Urinary bladder (tissue), 4 donors: ENCODE measurements around the gene NAT10. TPM values are rescaled to one million over a fixed set of nuclear protein-coding genes. Genes with fewer than 3 reads are reported as not detected.

ENCODE experiments used
- DNase-seq: peaks from one replicate; pipeline ENCODE4 v3.0.0-alpha.2; 2015; ENCODE audit errors: extremely low spot score
- H3K27ac ChIP-seq: one replicate; pipeline ENCODE4 v1.5.1; 2013; ENCODE audit warnings: low read depth, mild to moderate bottlenecking, moderate library complexity
- H3K36me3 ChIP-seq: one replicate; pipeline ENCODE4 v1.6.1; 2013; ENCODE audit warnings: mild to moderate bottlenecking, moderate library complexity; ENCODE audit not compliant: insufficient read depth
- H3K4me1 ChIP-seq: one replicate; pipeline ENCODE4 v1.6.1; 2013; ENCODE audit warnings: mild to moderate bottlenecking, moderate library complexity; ENCODE audit not compliant: insufficient read depth
- H3K4me3 ChIP-seq: one replicate; pipeline ENCODE4 v1.5.1; 2013; ENCODE audit warnings: low read depth, low read length
- WGBS: extraction: QIAGEN DNeasy Blood & Tissue Kit; methylation state at CpG from one replicate; pipeline ENCODE4 v1.1.7; 2013; 5-methylcytosine and 5-hydroxymethylcytosine counted together
- polyA plus RNA-seq: library from polyadenylated mRNA; stranded (reverse); fragments of 200-250 nt; gene quantifications from one replicate; pipeline ENCODE4 v1.2.3, GENCODE V29; 2013
- total RNA-seq: library from RNA; depleted of rRNA; stranded (reverse); fragments of >200 nt; gene quantifications from one replicate; pipeline ENCODE4 v1.2.3, GENCODE V29; 2014
- donor health status: healthy with polysubstance abuse.
- donor health status: healthy.

NAT10 gene
- total and polyA plus RNA-seq, 2 donors = 15.9 to 26.1 TPM

GRCh38 chr11:34160791-34161190 lies 55.4 kb downstream of the NAT10 start:
- Histone ChIP-seq H3K4me3 (no peak overlapping the region), H3K27ac (no peak overlapping the region), H3K36me3 (no peaks in the 10 kb centered on the region), H3K4me1 (no peaks in the 10 kb centered on the region)
- no peak for DNase-seq
- WGBS = 82% methylated on average over 18 of the region's 18 CpGs

- H3K36me3 ChIP-seq = no peaks in the 10 kb centered on the region
- WGBS = 89% methylated on average over 6 of the region's 6 CpGs
Measured at GRCh38 chr11:34161361-34161760, 55.9 kb downstream of the NAT10 start.

GRCh38 chr11:34161812-34162492 lies 56.5 kb downstream of the NAT10 start:
- H3K36me3 ChIP-seq = no peaks in the 10 kb centered on the region

More at GRCh38 chr11:34161361-34161760, 55.9 kb downstream of the NAT10 start:
- no peak overlapping the region for H3K27ac ChIP-seq
- no peak overlapping the region for H3K4me3 ChIP-seq
- no peaks in the 10 kb centered on the region for H3K4me1 ChIP-seq
- DNase-seq = no peak

GRCh38 chr11:34162493-34162820 lies 57.0 kb downstream of the NAT10 start:
- Histone ChIP-seq H3K4me1 (no peaks in the 10 kb centered on the region), H3K36me3 (no peaks in the 10 kb centered on the region), H3K4me3 (no peak overlapping the region), H3K27ac (no peak overlapping the region)
- no peak for DNase-seq
- WGBS = 90% methylated on average over 17 of the region's 17 CpGs

More at GRCh38 chr11:34161812-34162492, 56.5 kb downstream of the NAT10 start:
- no peak overlapping the region for H3K4me3 ChIP-seq
- WGBS = 82% methylated on average over 18 of the region's 18 CpGs
- H3K4me1 ChIP-seq = no peaks in the 10 kb centered on the region
- no peak for DNase-seq
- no peak overlapping the region for H3K27ac ChIP-seq

- WGBS = 96% methylated on average over 7 of the region's 7 CpGs
- H3K27ac ChIP-seq = no peak overlapping the region
- H3K4me3 ChIP-seq = no peak overlapping the region
- H3K4me1 ChIP-seq = no peaks in the 10 kb centered on the region
- no peaks in the 10 kb centered on the region for H3K36me3 ChIP-seq
- DNase-seq = no peak
Measured at GRCh38 chr11:34162856-34163255, 57.4 kb downstream of the NAT10 start.

- no peak for DNase-seq
- Histone ChIP-seq H3K4me1 (no peaks in the 10 kb centered on the region), H3K36me3 (no peaks in the 10 kb centered on the region), H3K4me3 (no peak overlapping the region), H3K27ac (no peak overlapping the region)
- 92% methylated on average over 13 of the region's 13 CpGs for WGBS
Measured at GRCh38 chr11:34165121-34165520, 59.7 kb downstream of the NAT10 start.

- 74% methylated on average over 12 of the region's 12 CpGs for WGBS
- Histone ChIP-seq H3K4me3 (no peak overlapping the region), H3K36me3 (no peaks in the 10 kb centered on the region), H3K4me1 (no peaks in the 10 kb centered on the region), H3K27ac (no peak overlapping the region)
- no peak for DNase-seq
Measured at GRCh38 chr11:34165786-34166555, 60.5 kb downstream of the NAT10 start.

GRCh38 chr11:34166806-34167740 lies 61.6 kb downstream of the NAT10 start:
- DNase-seq = no peak
- WGBS = 98% methylated on average over 16 of the region's 16 CpGs
- Histone ChIP-seq H3K4me1 (no peaks in the 10 kb centered on the region), H3K36me3 (no peaks in the 10 kb centered on the region), H3K27ac (no peak overlapping the region), H3K4me3 (no peak overlapping the region)

- Histone ChIP-seq H3K4me1 (no peaks in the 10 kb centered on the region), H3K27ac (no peak overlapping the region), H3K36me3 (no peaks in the 10 kb centered on the region), H3K4me3 (no peak overlapping the region)
- no peak for DNase-seq
- WGBS = 83% methylated on average over 9 of the region's 9 CpGs
Measured at GRCh38 chr11:34167961-34168360, 62.5 kb downstream of the NAT10 start.

GRCh38 chr11:34168642-34169420 lies 63.4 kb downstream of the NAT10 start:
- H3K27ac ChIP-seq = no peak overlapping the region
- DNase-seq = no peak
- H3K4me1 ChIP-seq = no peaks in the 10 kb centered on the region
- no peak overlapping the region for H3K4me3 ChIP-seq
- H3K36me3 ChIP-seq = no peaks in the 10 kb centered on the region
- WGBS = 56% methylated on average over 18 of the region's 18 CpGs

GRCh38 chr11:34169686-34170085 lies 64.3 kb downstream of the NAT10 start:
- 66% methylated on average over 8 of the region's 8 CpGs for WGBS
- H3K4me3 ChIP-seq = no peak overlapping the region
- no peak for DNase-seq
- no peaks in the 10 kb centered on the region for H3K4me1 ChIP-seq
- no peak overlapping the region for H3K27ac ChIP-seq
- no peaks in the 10 kb centered on the region for H3K36me3 ChIP-seq

- no peaks in the 10 kb centered on the region for H3K4me1 ChIP-seq
- H3K4me3 ChIP-seq = no peak overlapping the region
- 96% methylated on average over 16 of the region's 16 CpGs for WGBS
Measured at GRCh38 chr11:34173050-34173449, 67.6 kb downstream of the NAT10 start.

More at GRCh38 chr11:34173050-34173449, 67.6 kb downstream of the NAT10 start:
- no peak for DNase-seq
- no peaks in the 10 kb centered on the region for H3K36me3 ChIP-seq
- no peak overlapping the region for H3K27ac ChIP-seq
